ENCODE results near the gene NCAPD2. TPM values are rescaled to one million over a fixed set of nuclear protein-coding genes. Genes with fewer than 3 reads are reported as not detected.

The NCAPD2 gene
- total RNA-seq, 2 experiments from 2014 or later, result 195 to 196 TPM

- ATAC-seq, result no peak
- Mint-ChIP-seq H3K27me3 (no peaks in the 10 kb centered on the region), H3K27ac (peak overlapping the region; percentile 88), H3K4me1 (ENCODE audit: low read depth) (peaks cover 64% of the 10 kb centered on the region), H3K36me3 (ENCODE audit: low read depth) (peaks cover 66% of the 10 kb centered on the region), H3K4me3 (peak overlapping the region; percentile 89), H3K9me3 (no peaks in the 10 kb centered on the region)
- intact Hi-C loops (cut with micrococcal nuclease), result loop anchor here (10.0 kb wide), 1 partner anchor 133 kb away; no protein-coding TSS in a partner anchor
- POLR2A ChIA-PET, result interaction anchor here (4.5 to 6.7 kb wide), 3 partner anchors 9 to 43 kb away, joined by 47 to 110 read pairs (median 63); partner anchors contain the start of genes CD27 and TAPBPL
- CTCF ChIA-PET, result interaction anchor here (1.1 to 5.9 kb wide), 4 partner anchors 10 to 133 kb away, joined by 3 to 56 read pairs (median 4); no protein-coding TSS in a partner anchor
- TF ChIP-seq CTCF (IDR thresholded peaks at IDR 0.05), result no peak
- no peak for DNase-seq
Observed at GRCh38 chr12:6468283-6468575, 25.7 kb upstream of the NCAPD2 start.

- H3K27me3 Mint-ChIP-seq, result no peaks in the 10 kb centered on the region
- H3K4me3 Mint-ChIP-seq, result peak overlapping the region; percentile 89
- POLR2A ChIA-PET, result interaction anchor here (0.8 to 6.7 kb wide), 8 partner anchors 10 to 142 kb away, joined by 4 to 110 read pairs (median 13); partner anchors contain the start of genes CD27, MRPL51 and TAPBPL
- ATAC-seq, result no peak
- intact Hi-C loops (cut with micrococcal nuclease), result loop anchor here (10.0 kb wide), 1 partner anchor 134 kb away; no protein-coding TSS in a partner anchor
- DNase-seq, result peak; percentile 44
- H3K36me3 Mint-ChIP-seq (ENCODE audit: low read depth), result peaks cover 58% of the 10 kb centered on the region
- no peak for TF ChIP-seq CTCF (IDR thresholded peaks at IDR 0.05)
- peaks cover 57% of the 10 kb centered on the region for H3K4me1 Mint-ChIP-seq (ENCODE audit: low read depth)
- CTCF ChIA-PET, result interaction anchor here (0.9 to 5.9 kb wide), 9 partner anchors 9 to 134 kb away, joined by 3 to 56 read pairs (median 4); no protein-coding TSS in a partner anchor
- H3K27ac Mint-ChIP-seq, result peak overlapping the region; percentile 88
- no peaks in the 10 kb centered on the region for H3K9me3 Mint-ChIP-seq
Observed at GRCh38 chr12:6469092-6469491, 24.8 kb upstream of the NCAPD2 start.

GRCh38 chr12:6469609-6470374 is 24.1 kb upstream of the NCAPD2 start:
- intact Hi-C loops (cut with micrococcal nuclease), result loop anchor here (10.0 kb wide), 1 partner anchor 135 kb away; no protein-coding TSS in a partner anchor
- ChIA-PET CTCF (interaction anchor here (0.6 to 5.9 kb wide), 17 partner anchors 8 to 146 kb away, joined by 3 to 56 read pairs (median 4); partner anchors contain the start of genes MRPL51 and TAPBPL), POLR2A (interaction anchor here (0.9 to 6.7 kb wide), 22 partner anchors 10 to 146 kb away, joined by 3 to 110 read pairs (median 4); partner anchors contain the start of genes CD27, GAPDH, MRPL51 and TAPBPL)
- peaks cover 51% of the 10 kb centered on the region for H3K36me3 Mint-ChIP-seq (ENCODE audit: low read depth)
- no peaks in the 10 kb centered on the region for H3K9me3 Mint-ChIP-seq
- H3K4me1 Mint-ChIP-seq (ENCODE audit: low read depth), result peaks cover 50% of the 10 kb centered on the region
- no peaks in the 10 kb centered on the region for H3K27me3 Mint-ChIP-seq
- TF ChIP-seq CTCF (IDR thresholded peaks at IDR 0.05), result no peak
- ATAC-seq, result no peak
- peak overlapping the region; percentile 88 for H3K27ac Mint-ChIP-seq
- peak overlapping the region; percentile 89 for H3K4me3 Mint-ChIP-seq
- DNase-seq, result no peak

- Mint-ChIP-seq H3K9me3 (no peaks in the 10 kb centered on the region), H3K4me1 (ENCODE audit: low read depth) (peaks cover 44% of the 10 kb centered on the region), H3K4me3 (peak within 1 kb of the TSS; percentile 89), H3K27ac (peak within 1 kb of the TSS; percentile 88), H3K27me3 (no peaks in the 10 kb centered on the region), H3K36me3 (ENCODE audit: low read depth) (peaks cover 45% of the 10 kb centered on the region)
- no peak for TF ChIP-seq CTCF (IDR thresholded peaks at IDR 0.05)
- ATAC-seq, result peak; percentile 90
- ChIA-PET CTCF (interaction anchor here (0.6 to 5.9 kb wide), 16 partner anchors 9 to 219 kb away, joined by 3 to 56 read pairs (median 5); partner anchors contain the start of genes MRPL51, TAPBPL and ZNF384), POLR2A (interaction anchor here (0.6 to 6.7 kb wide), 29 partner anchors 9 to 147 kb away, joined by 3 to 110 read pairs (median 4); partner anchors contain the start of genes CD27, GAPDH, MRPL51 and TAPBPL)
- peak; percentile 99 for DNase-seq
- intact Hi-C loops (cut with micrococcal nuclease), result no loop called here
Observed at GRCh38 chr12:6470375-6471163, 23.3 kb upstream of the NCAPD2 start, which contains the start of gene VAMP1. Gene VAMP1, minus strand, starts transcription at chr12:6470677. Its CDS starts 146 bp downstream, at chr12:6470531.

Measured in activated CD8-positive, alpha-beta T cell treated with anti-CD3 and anti-CD28 coated beads for 36 hours (primary cell).